NCI-H82 (cell line): Measurements from ENCODE around the gene DDX42.

Source experiments
- DNase-seq: peaks from one replicate; lab custom pipeline; 2025; lab: John Stamatoyannopoulos, UW

DDX42 gene

GRCh38 chr17:63823659-63824331 is 49.8 kb downstream of the DDX42 start:
- DNase-seq: no peak

DNA sequence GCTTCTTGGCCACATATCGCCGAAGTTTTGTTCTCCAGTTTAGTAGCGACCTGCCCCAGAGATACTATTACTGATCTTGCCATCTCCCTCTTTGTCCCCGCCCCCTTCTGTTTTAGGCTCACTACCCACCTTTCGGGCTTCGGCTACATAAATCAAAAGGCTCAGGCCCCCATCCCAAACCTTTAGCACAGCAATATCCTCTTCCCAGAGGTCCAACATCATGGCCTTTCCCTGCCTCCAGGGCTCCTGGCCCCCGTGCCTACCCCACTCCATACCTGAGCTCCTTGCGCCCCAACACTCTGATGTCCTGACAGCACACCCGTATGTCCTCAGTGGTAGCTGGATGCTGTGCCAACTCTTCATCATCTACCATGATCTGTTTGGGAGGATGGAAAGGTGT is 50.4 kb downstream of the DDX42 start:
- no peak for DNase-seq

GRCh38 chr17:63826468-63827001 is 52.6 kb downstream of the DDX42 start:
- DNase-seq: peak; percentile 53

- peak; percentile 98 for DNase-seq
Measured at GRCh38 chr17:63827002-63827800, 53.2 kb downstream of the DDX42 start, which contains the start of the genes FTSJ3 and PSMC5. Gene FTSJ3 (minus strand): TSS chr17:63827663. CDS start chr17:63826902, 761 bp downstream. Gene PSMC5 (plus strand): TSS chr17:63827431. CDS start chr17:63827491, 60 bp downstream.

GRCh38 chr17:63827801-63828221 is 53.8 kb downstream of the DDX42 start:
- DNase-seq: peak; percentile 43

- no peak for DNase-seq
Measured at GRCh38 chr17:63828936-63829335, 55.0 kb downstream of the DDX42 start.

- DNase-seq: no peak
Measured at GRCh38 chr17:63830278-63830677, 56.3 kb downstream of the DDX42 start.

DNA sequence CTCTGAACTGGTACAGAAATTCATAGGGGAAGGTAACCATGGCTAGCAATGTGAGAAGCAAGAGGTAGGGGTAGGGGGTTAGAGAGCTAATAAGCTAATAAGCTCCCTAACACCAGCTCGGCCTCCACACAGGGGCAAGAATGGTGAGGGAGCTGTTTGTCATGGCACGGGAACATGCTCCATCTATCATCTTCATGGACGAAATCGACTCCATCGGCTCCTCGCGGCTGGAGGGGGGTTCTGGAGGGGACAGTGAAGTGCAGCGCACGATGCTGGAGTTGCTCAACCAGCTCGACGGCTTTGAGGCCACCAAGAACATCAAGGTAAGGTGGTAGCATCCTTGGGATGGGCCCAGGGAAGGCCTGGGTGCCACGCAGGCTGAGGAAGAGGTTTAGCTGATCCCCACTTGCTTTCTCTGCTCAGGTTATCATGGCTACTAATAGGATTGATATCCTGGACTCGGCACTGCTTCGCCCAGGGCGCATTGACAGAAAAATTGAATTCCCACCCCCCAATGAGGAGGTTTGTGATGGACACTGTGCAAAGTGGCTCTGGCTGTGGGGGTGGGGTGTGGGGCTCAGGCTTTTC is 57.0 kb downstream of the DDX42 start:
- no peak for DNase-seq

- no peak for DNase-seq
Measured at GRCh38 chr17:63831505-63831904, 57.5 kb downstream of the DDX42 start.

DNA sequence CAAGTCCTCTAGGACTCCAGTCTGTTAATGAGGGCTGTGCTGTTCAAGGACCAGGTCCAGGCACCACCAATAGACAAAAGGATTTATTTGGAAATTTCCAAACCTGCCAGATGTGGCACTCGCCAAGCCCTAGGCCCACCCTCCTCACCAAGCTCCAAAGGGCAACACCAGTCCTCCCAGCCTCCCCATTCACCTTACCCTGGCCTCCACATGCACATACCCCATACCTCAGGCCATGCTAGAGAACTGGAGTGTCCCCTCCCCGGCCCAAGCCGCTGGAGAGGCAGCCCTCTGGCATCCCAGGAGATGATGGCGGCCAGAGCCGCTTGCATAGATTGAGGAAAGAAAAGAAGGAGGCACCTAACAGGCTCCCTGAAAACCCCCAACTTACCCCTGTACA is 58.0 kb downstream of the DDX42 start:
- DNase-seq: no peak

DNA sequence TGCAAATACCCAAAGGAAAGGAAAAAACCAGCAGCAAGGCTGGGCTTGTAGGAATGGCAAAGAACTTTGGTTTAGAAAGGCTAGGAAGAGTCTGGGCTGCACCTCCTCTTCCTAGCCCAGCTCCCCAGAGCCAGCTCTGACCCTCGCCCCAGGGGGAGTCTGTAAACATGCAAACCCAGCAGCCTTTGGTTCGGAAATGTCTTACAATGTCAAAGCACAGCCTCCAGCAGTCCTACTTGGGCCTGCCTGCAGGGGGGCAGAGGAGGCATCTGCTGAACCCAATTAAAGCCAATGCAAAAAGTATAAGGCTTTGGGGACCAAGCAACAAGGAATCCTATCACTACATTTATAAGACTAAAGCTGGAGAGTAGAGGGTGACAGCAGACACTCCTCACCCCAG is 58.5 kb downstream of the DDX42 start:
- DNase-seq: no peak

DNA sequence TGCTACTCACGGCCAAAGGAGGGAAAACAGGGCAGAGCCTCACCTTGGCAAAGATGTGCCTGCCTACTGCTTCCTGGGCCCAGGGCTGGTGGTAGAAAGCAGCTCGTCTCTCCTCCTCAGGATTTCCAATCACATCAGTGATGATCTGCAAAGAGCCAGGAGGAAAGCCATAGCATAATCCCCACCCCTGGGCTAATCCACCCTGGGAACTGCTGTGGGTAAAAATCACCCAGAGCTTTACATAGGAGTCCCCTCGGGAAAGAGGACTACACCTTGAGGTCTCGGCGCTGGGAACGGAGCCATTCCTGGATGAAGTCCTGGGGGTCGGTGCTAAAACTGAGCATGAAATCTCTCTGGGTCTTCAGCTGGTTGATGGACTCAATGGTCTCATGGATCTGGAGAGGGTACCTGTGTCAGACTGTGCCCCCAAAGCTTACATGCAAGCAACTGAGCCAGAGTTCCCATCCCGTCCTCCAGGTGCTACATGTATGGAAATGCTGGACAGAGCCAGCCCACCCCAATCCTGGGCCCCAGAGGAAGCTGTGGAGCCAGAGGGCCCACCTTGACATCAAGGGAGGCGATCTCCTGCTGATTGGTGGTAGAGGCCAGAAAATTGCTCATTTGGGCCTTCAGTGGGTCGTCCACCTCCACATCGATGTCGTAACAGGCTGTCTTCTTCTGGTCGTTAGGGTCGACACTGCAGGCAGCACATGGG is 59.2 kb downstream of the DDX42 start:
- DNase-seq: peak; percentile 65

- no peak for DNase-seq
Measured at GRCh38 chr17:63833741-63834373, 59.9 kb downstream of the DDX42 start.

GRCh38 chr17:63834431-63835166 is 60.6 kb downstream of the DDX42 start:
- DNase-seq: peak; percentile 83

DNA sequence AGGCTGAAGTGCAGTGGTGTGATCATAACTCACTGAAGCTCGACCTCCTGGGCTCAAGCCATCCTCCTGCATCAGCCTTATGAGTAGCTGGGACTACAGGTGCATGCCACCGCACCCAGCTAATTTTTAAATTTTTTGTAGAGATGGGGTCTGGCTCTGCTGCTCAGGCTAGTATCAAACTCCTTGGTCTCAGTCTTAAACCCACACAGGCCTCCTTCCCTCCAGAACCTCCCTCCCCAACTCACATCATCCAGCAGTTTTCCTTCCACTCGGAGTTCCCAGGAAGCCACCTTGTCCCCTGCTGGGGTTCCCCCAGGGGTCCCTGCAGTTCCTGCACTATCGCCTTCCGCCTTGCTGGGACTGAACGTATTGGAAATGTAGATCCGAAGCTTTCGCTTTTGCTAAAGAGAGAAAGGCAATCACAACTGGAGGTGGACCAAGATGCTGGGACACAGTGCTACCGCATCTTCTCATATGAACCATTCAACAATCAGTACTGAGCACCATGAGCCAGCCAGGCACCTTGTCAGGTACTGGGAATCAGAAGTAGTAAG is 61.3 kb downstream of the DDX42 start:
- no peak for DNase-seq

DNA sequence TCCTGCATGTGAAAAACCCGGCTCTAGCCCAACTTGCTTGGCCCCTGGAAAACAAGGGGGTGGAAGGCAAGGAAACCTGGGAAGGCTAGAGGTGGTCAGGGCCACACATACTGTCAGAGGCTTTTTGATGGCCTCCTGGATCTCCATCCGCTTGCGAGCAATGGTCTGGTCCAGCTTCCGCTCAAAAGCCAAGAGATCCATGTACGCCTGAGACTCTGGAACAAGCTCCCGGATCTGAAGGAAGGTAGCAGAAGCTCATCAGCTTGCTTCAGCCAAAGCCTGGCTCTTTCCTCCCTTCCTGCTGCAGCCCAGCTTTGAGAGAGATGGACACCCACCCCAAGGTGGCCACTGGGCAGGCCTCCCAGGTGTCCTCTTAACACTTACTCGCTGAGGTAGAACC is 62.8 kb downstream of the DDX42 start:
- no peak for DNase-seq

DNA sequence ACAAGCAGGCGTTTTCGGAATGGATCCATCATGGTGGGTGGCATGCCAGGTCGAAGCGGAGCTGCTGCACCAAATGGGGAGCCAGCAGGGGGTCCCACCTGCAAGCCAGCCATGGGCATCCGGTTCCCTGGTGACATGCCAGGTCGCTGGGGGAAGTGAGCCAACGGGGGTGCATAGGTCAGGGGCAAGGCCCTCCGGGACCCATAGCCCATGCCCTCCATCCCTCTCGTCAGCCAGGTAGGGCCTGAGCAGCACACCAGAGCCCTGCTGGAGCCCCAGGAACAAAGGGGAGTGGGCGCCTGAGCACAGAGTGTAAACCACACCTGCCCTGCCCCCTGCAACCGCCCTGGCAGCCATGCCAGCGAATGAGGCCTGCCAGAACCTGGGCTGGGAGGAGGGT is 63.5 kb downstream of the DDX42 start:
- no peak for DNase-seq

DNA sequence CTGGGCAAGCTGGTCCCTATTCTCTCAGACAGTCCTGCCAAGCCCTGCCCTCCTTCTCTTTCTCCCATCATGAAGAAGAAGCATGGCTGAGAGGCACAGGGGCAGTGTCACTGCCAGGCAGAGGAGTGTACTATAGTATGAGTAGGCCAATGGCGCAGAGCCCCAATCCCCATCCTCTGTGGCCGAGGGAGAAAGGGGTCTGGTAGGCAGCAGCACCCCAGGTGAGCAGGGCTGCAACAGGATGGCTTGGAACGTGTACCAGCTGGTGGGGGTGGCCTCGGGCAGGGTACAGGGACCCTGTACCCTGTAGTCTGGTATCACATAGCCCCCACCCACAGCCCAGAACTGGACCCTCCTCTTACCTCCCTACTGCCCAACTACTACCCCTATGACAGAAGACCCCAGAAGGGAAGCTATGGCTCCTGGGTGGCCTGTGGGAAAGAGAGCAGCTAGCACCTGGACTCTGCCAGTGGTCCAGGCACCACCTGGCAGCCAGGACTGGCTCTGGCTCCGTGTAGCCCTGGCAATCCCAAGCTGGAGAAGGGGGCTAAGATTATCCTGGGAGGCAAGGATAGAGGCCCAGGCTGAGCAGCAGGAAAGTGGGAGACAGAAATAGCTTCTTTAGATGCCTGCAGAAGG is 64.1 kb downstream of the DDX42 start:
- DNase-seq: no peak

- DNase-seq: peak; percentile 41
Measured at GRCh38 chr17:63838631-63839171, 64.7 kb downstream of the DDX42 start.
